SK-N-SH (cell line): Measurements from ENCODE around the gene ZNF532. TPM values are rescaled to one million over a fixed set of nuclear protein-coding genes. Genes with fewer than 3 reads are reported as not detected.
"Not testable (repeated sequence)": the region's sequence is repeated elsewhere in the genome, so short reads cannot be mapped to it uniquely, and the experiment has no call there.

Source experiments
- CTCF ChIA-PET: fragments of 300-600, 350-600 bp; formaldehyde crosslinking; extraction: SDS; loops from one replicate; lab custom pipeline; 2021; lab: Yijun Ruan, JAX
- POLR2A ChIA-PET: fragments of 350-600 bp; sonication (Branson Sonifier 250); formaldehyde crosslinking; extraction: SDS; loops from one replicate; lab custom pipeline; 2020; ENCODE audit warnings: antibody characterized with exemption, inconsistent platforms; lab: Yijun Ruan, JAX
- DNase-seq: peaks from one replicate; pipeline ENCODE4 v3.0.0; 2012
- H2AFZ ChIP-seq: fragments of 200-600 bp; sonication (generic); 2 replicates; pipeline ENCODE4 v1.8.1; 2016; ENCODE audit warnings: antibody characterized with exemption, mild to moderate bottlenecking, low read depth
- H3F3A ChIP-seq: fragments of 200-600 bp; sonication (generic); replicated peaks from 2 replicates; pipeline ENCODE3; 2016; ENCODE audit warnings: antibody characterized with exemption, mild to moderate bottlenecking; ENCODE audit not compliant: insufficient read depth
- H3K27ac ChIP-seq, 2 experiments: fragments of 200-500 bp in 1 of 2; fragments of 200-600 bp in 1 of 2; sonication (Bioruptor generic) in 1 of 2; sonication (generic), shearing (Covaris generic) in 1 of 2; 2 replicates each; pipeline versions ENCODE4 v1.5.1 to v1.6.1; 2014 to 2016; ENCODE audit warnings: low read depth in 2 of 2, inconsistent platforms in 1 of 2, low read length in 1 of 2, mild to moderate bottlenecking in 1 of 2, mixed read lengths in 1 of 2
- H3K27me3 ChIP-seq: fragments of 200-600 bp; sonication (generic), shearing (Covaris generic); 2 replicates; pipeline ENCODE4 v1.6.1; 2016; ENCODE audit warnings: mixed run types; ENCODE audit not compliant: insufficient read depth
- H3K36me3 ChIP-seq, 2 experiments: fragments of 200-500 bp in 1 of 2; fragments of 200-600 bp in 1 of 2; sonication (Bioruptor generic) in 1 of 2; sonication (generic) in 1 of 2; replicated peaks in 1 of 2; 2 replicates each; pipeline versions ENCODE3 to v1.5.1; 2014 to 2016; ENCODE audit warnings: low read length in 1 of 2, mild to moderate bottlenecking in 1 of 2; ENCODE audit not compliant: insufficient read depth in 2 of 2, control insufficient read depth in 1 of 2
- H3K4me1 ChIP-seq, 2 experiments: fragments of 200-500 bp in 1 of 2; fragments of 200-600 bp in 1 of 2; sonication (Bioruptor generic) in 1 of 2; sonication (generic), shearing (Covaris generic) in 1 of 2; 2 replicates each; pipeline versions ENCODE4 v1.5.1 to v1.6.1; 2014 to 2016; ENCODE audit warnings: low read depth in 1 of 2, low read length in 1 of 2, mixed run types in 1 of 2; ENCODE audit not compliant: insufficient read depth in 2 of 2, control insufficient read depth in 1 of 2
- H3K4me2 ChIP-seq: fragments of 200-600 bp; sonication (generic), shearing (Covaris generic); 2 replicates; pipeline ENCODE4 v1.6.1; 2017; ENCODE audit warnings: mixed run types
- H3K4me3 ChIP-seq, 2 experiments: fragments of 200-500 bp in 1 of 2; fragments of 200-600 bp in 1 of 2; sonication (Bioruptor generic) in 1 of 2; sonication (generic), shearing (Covaris generic) in 1 of 2; 2 replicates each; pipeline versions ENCODE4 v1.5.1 to v1.8.1; 2014 to 2016; ENCODE audit warnings: low read depth in 2 of 2, inconsistent platforms in 1 of 2, low read length in 1 of 2, mild to moderate bottlenecking in 1 of 2, mixed read lengths in 1 of 2, moderate library complexity in 1 of 2
- H3K79me2 ChIP-seq: fragments of 200-600 bp; sonication (generic); 2 replicates; pipeline ENCODE4 v1.8.1; 2017; ENCODE audit warnings: mild to moderate bottlenecking; ENCODE audit not compliant: insufficient read depth
- H3K9ac ChIP-seq: fragments of 200-600 bp; sonication (generic); 2 replicates; pipeline ENCODE4 v1.6.1; 2017; ENCODE audit warnings: mixed run types
- H3K9me2 ChIP-seq: fragments of 200-600 bp; sonication (generic); 2 replicates; pipeline ENCODE4 v1.6.1; 2017; ENCODE audit warnings: mixed run types
- H3K9me3 ChIP-seq: fragments of 200-600 bp; sonication (generic); 2 replicates; pipeline ENCODE4 v1.6.1; 2017; ENCODE audit warnings: mixed run types, mild to moderate bottlenecking, moderate library complexity
- H4K20me1 ChIP-seq: fragments of 200-600 bp; sonication (generic); 2 replicates; pipeline ENCODE4 v1.6.1; 2017; ENCODE audit warnings: mild to moderate bottlenecking, mixed run types; ENCODE audit not compliant: insufficient read depth
- CHD2 ChIP-seq: fragments of 150-350 bp; IDR thresholded peaks from 2 replicates; pipeline ENCODE4 v1.6.1; 2018; ENCODE audit warnings: low read length; ENCODE audit not compliant: partially characterized antibody
- FOSL2 ChIP-seq: IDR thresholded peaks from 2 replicates; pipeline ENCODE4 v1.4.0; 2012; ENCODE audit warnings: low read depth, mild to moderate bottlenecking, moderate library complexity, borderline replicate concordance
- FOXM1 ChIP-seq: IDR thresholded peaks from 2 replicates; pipeline ENCODE4 v1.4.0; 2012; ENCODE audit warnings: low read depth, mild to moderate bottlenecking
- POLR2AphosphoS5 ChIP-seq: IDR thresholded peaks from 2 replicates; pipeline ENCODE4 v1.6.1; 2012; ENCODE audit warnings: low read depth, low read length
- RXRA ChIP-seq: IDR thresholded peaks from 2 replicates; pipeline ENCODE4 v1.4.0; 2012; ENCODE audit warnings: low read depth, mild to moderate bottlenecking, borderline replicate concordance
- WGBS: methylation state at CpG from one replicate; pipeline ENCODE4 v1.1.6; 2017; ENCODE audit warnings: low lambda C conversion rate; 5-methylcytosine and 5-hydroxymethylcytosine counted together
- polyA plus RNA-seq, 3 experiments: library from polyadenylated mRNA; depleted of rRNA; stranded (reverse); fragments of >200 nt; gene quantifications; 2 replicates each; pipeline ENCODE4 v1.2.3, GENCODE V29; 2012
- TF ChIP-seq, protein P1 (sequence below): IDR thresholded peaks from 2 replicates; pipeline ENCODE4 v1.4.0; 2012; ENCODE audit warnings: low read depth, borderline replicate concordance
- TF ChIP-seq, protein P2 (sequence below): fragments of 150-350 bp; IDR thresholded peaks from 2 replicates; pipeline ENCODE4 v1.6.1; 2016; ENCODE audit warnings: mild to moderate bottlenecking, low read depth, low read length
- TF ChIP-seq, protein P3 (sequence below): IDR thresholded peaks from 2 replicates; pipeline ENCODE4 v1.6.1; 2012; ENCODE audit warnings: mild to moderate bottlenecking, low read depth, low read length, moderate library complexity
- TF ChIP-seq, protein P4 (sequence below): IDR thresholded peaks from 2 replicates; pipeline ENCODE4 v1.4.0; 2012; ENCODE audit warnings: low read depth
- TF ChIP-seq, protein P5 (sequence below): IDR thresholded peaks from 2 replicates; pipeline ENCODE4 v1.4.0; 2012; ENCODE audit warnings: low read depth, borderline replicate concordance

The ZNF532 gene
- polyA plus RNA-seq, 1 of the 3 experiments (the other 2 are of a cell fraction): 34.7 TPM

DNA sequence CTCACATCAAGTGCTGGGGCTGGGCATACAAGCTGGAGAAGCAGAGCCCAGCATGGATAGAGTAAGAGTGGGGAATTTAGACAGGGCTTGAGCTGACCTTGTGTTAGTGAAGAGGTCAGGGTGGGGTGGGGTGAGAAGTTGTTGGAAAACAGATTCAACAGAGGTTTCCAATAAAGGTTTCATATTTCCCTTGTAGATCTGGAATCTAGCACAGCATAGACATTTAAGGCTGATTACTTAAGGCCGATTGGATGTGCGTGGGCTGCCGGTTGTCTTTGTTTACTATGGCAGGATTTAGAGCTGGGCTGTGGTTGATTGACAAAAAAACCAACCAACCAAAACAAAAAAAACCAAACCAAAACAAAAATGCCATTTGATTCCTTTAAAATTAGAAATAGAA lies 160.2 kb downstream of the ZNF532 start:
- Histone ChIP-seq H3K9me3 (no peaks in the 10 kb centered on the region), H4K20me1 (no peaks in the 10 kb centered on the region), H3K79me2 (no peaks in the 10 kb centered on the region), H3K4me2 (no peak overlapping the region), H3K4me3 (no peak overlapping the region), H3K27ac (peak overlapping the region in 1 of 2 experiments; percentile 2; a peak in 1 of 4 replicates), H3K36me3 (no peaks in the 10 kb centered on the region), H3K9me2 (no peaks in the 10 kb centered on the region), H3K4me1 (peaks cover 8 to 23% of the 10 kb centered on the region in 2 experiments), H3K9ac (no peak overlapping the region), H3F3A (peaks cover 4% of the 10 kb centered on the region), H3K27me3 (no peaks in the 10 kb centered on the region), H2AFZ (no peak overlapping the region)
- WGBS: 78% methylated on average over 3 of the region's 3 CpGs
- CTCF ChIA-PET: interaction anchor here (0.6 to 2.8 kb wide), 5 partner anchors 14 to 495 kb away, joined by 3 to 8 read pairs (median 3); no protein-coding TSS in a partner anchor
- TF ChIP-seq, protein P1, sequence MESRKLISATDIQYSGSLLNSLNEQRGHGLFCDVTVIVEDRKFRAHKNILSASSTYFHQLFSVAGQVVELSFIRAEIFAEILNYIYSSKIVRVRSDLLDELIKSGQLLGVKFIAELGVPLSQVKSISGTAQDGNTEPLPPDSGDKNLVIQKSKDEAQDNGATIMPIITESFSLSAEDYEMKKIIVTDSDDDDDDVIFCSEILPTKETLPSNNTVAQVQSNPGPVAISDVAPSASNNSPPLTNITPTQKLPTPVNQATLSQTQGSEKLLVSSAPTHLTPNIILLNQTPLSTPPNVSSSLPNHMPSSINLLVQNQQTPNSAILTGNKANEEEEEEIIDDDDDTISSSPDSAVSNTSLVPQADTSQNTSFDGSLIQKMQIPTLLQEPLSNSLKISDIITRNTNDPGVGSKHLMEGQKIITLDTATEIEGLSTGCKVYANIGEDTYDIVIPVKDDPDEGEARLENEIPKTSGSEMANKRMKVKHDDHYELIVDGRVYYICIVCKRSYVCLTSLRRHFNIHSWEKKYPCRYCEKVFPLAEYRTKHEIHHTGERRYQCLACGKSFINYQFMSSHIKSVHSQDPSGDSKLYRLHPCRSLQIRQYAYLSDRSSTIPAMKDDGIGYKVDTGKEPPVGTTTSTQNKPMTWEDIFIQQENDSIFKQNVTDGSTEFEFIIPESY: no peak
- TF ChIP-seq, protein P2, sequence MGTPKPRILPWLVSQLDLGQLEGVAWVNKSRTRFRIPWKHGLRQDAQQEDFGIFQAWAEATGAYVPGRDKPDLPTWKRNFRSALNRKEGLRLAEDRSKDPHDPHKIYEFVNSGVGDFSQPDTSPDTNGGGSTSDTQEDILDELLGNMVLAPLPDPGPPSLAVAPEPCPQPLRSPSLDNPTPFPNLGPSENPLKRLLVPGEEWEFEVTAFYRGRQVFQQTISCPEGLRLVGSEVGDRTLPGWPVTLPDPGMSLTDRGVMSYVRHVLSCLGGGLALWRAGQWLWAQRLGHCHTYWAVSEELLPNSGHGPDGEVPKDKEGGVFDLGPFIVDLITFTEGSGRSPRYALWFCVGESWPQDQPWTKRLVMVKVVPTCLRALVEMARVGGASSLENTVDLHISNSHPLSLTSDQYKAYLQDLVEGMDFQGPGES: no peak
- TF ChIP-seq, protein P3, sequence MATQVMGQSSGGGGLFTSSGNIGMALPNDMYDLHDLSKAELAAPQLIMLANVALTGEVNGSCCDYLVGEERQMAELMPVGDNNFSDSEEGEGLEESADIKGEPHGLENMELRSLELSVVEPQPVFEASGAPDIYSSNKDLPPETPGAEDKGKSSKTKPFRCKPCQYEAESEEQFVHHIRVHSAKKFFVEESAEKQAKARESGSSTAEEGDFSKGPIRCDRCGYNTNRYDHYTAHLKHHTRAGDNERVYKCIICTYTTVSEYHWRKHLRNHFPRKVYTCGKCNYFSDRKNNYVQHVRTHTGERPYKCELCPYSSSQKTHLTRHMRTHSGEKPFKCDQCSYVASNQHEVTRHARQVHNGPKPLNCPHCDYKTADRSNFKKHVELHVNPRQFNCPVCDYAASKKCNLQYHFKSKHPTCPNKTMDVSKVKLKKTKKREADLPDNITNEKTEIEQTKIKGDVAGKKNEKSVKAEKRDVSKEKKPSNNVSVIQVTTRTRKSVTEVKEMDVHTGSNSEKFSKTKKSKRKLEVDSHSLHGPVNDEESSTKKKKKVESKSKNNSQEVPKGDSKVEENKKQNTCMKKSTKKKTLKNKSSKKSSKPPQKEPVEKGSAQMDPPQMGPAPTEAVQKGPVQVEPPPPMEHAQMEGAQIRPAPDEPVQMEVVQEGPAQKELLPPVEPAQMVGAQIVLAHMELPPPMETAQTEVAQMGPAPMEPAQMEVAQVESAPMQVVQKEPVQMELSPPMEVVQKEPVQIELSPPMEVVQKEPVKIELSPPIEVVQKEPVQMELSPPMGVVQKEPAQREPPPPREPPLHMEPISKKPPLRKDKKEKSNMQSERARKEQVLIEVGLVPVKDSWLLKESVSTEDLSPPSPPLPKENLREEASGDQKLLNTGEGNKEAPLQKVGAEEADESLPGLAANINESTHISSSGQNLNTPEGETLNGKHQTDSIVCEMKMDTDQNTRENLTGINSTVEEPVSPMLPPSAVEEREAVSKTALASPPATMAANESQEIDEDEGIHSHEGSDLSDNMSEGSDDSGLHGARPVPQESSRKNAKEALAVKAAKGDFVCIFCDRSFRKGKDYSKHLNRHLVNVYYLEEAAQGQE: no peak
- TF ChIP-seq POLR2AphosphoS5 (no peak), FOXM1 (no peak), CHD2 (no peak), RXRA (no peak), FOSL2 (no peak)
- TF ChIP-seq, protein P4, sequence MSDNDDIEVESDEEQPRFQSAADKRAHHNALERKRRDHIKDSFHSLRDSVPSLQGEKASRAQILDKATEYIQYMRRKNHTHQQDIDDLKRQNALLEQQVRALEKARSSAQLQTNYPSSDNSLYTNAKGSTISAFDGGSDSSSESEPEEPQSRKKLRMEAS: no peak
- TF ChIP-seq, protein P5, sequence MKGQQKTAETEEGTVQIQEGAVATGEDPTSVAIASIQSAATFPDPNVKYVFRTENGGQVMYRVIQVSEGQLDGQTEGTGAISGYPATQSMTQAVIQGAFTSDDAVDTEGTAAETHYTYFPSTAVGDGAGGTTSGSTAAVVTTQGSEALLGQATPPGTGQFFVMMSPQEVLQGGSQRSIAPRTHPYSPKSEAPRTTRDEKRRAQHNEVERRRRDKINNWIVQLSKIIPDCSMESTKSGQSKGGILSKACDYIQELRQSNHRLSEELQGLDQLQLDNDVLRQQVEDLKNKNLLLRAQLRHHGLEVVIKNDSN: no peak
- POLR2A ChIA-PET: no interaction called here
- DNase-seq: no peak

DNA sequence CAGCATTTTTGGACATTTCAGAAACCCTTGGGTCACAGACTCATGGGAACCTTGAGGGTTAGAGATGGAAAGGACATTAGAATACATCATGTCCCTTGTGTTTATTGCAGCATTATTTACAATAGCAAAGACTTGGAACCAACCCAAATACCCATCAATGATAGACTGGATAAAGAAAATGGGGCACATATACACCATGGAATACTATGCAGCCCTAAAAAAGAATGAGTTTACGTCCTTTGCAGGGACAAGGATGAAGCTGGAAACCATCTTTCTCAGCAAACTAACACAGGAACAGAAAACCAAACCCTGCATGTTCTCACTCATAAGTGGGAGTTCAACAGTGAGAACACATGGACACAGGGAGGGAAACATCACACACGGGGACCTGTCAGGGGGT lies 160.9 kb downstream of the ZNF532 start:
- H3K27ac ChIP-seq, H3K9me3 ChIP-seq, H3K36me3 ChIP-seq, H3K27me3 ChIP-seq, H3K9ac ChIP-seq, H3K9me2 ChIP-seq, H3K4me3 ChIP-seq, H3F3A ChIP-seq, DNase-seq, H3K4me2 ChIP-seq, H3K79me2 ChIP-seq, H4K20me1 ChIP-seq, H2AFZ ChIP-seq, POLR2A ChIA-PET: not testable (repeated sequence)
- H3K4me1 ChIP-seq: peaks cover 8 to 23% of the 10 kb centered on the region in 2 experiments
- CTCF ChIA-PET: interaction anchor here (0.9 to 2.8 kb wide), 3 partner anchors 32 to 65 kb away, joined by 3 to 8 read pairs (median 3); no protein-coding TSS in a partner anchor
- WGBS: 97% methylated on average over 2 of the region's 2 CpGs
